Vagina (tissue), 2 donors: Measurements from ENCODE around the gene CCDC188. TPM values are rescaled to one million over a fixed set of nuclear protein-coding genes. Genes with fewer than 3 reads are reported as not detected.

Experiments
- DNase-seq, 2 donors: peaks; one replicate each; pipeline ENCODE4 v3.0.0-alpha.2; 2017; ENCODE audit errors: extremely low spot score in 2 of 2
- H3K27ac ChIP-seq: fragments of 200-600 bp; sonication (generic); one replicate; pipeline ENCODE4 v1.5.1; 2019
- H3K27me3 ChIP-seq: fragments of 200-600 bp; sonication (generic); one replicate; pipeline ENCODE4 v1.5.1; 2019
- H3K36me3 ChIP-seq, 2 donors: fragments of 200-600 bp; sonication (generic); one replicate each; pipeline ENCODE4 v1.5.1; 2017 to 2019
- H3K4me1 ChIP-seq: fragments of 200-600 bp; sonication (generic); one replicate; pipeline ENCODE4 v1.5.1; 2019
- H3K4me3 ChIP-seq, 2 donors: fragments of 200-600 bp; sonication (generic); 1 replicate in 1 of 2; 2 replicates in 1 of 2; pipeline ENCODE4 v1.5.1; 2016 to 2019
- H3K9me3 ChIP-seq: fragments of 200-600 bp; sonication (generic); one replicate; pipeline ENCODE4 v1.5.1; 2019
- POLR2A ChIP-seq, 2 donors: fragments of 450-650 bp; IDR thresholded peaks; one replicate each; pipeline ENCODE4 v1.6.1; 2017; ENCODE audit warnings: antibody characterized with exemption in 2 of 2, mild to moderate bottlenecking in 2 of 2, moderate library complexity in 2 of 2
- POLR2AphosphoS5 ChIP-seq, 2 donors: sonication (generic); formaldehyde crosslinking; IDR thresholded peaks; one replicate each; pipeline ENCODE4 v1.9.0; 2017; ENCODE audit warnings: antibody characterized with exemption in 2 of 2, mild to moderate bottlenecking in 2 of 2, low read depth in 1 of 2; ENCODE audit not compliant: insufficient read depth in 1 of 2
- intact Hi-C: fragments of 100-400 bp; cut with DNase I; formaldehyde crosslinking; loops from one replicate; pipeline ENCODE4 v1.15.1; 2023
- microRNA-seq: library from miRNA; unstranded; fragments of <30 nt; microRNA quantifications from one replicate; pipeline ENCODE4, GENCODE V29; 2017; ENCODE audit warnings: borderline number of aligned reads, borderline replicate concordance
- small RNA-seq: library from RNA; depleted of rRNA; stranded (forward); fragments of <200 nt; gene quantifications from one replicate; pipeline ENCODE3, GENCODE V24; 2016
- total RNA-seq: library from RNA; depleted of rRNA; stranded (reverse); fragments of >200 nt; gene quantifications from one replicate; pipeline ENCODE4 v1.2.3, GENCODE V29; 2016
- TF ChIP-seq, protein P1 (sequence below), 3 experiments: fragments of 450-650 bp in 2 of 3; fragments of 200-600 bp in 1 of 3; sonication (generic) in 1 of 3; IDR thresholded peaks; one replicate each; pipeline ENCODE4 v1.5.1; 2017 to 2019; ENCODE audit warnings: antibody characterized with exemption in 3 of 3, mild to moderate bottlenecking in 2 of 3, moderate library complexity in 2 of 3

The CCDC188 gene
- total RNA-seq, 1 donor from 2014 or later, result not detected

DNA sequence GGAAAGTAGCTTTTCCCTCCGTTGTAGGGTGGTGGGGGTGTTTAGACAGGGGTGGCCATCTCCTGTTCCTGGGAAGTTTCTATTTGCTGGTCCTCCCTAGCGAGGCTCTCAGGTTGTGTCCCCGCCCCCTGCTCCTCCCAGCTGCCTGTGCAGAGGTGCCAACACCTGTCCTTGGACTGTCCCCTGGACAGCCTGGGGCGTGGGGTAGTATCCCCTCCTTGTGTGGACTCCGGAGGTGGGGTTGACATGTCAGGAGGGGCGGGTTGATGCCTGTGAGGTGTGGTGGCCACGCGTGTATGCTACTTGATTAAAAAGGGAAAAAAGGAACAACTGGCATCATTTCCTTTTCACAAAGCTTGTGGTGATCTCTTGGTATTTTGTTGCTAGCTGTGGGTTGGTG lies 49.2 kb downstream of the CCDC188 start:
- intact Hi-C loops, result no loop called here
- no peak for TF ChIP-seq POLR2AphosphoS5 (IDR thresholded peaks at IDR 0.05; ENCODE audit: insufficient read depth in 1 of 2, low read depth in 1 of 2)
- TF ChIP-seq, protein P1, sequence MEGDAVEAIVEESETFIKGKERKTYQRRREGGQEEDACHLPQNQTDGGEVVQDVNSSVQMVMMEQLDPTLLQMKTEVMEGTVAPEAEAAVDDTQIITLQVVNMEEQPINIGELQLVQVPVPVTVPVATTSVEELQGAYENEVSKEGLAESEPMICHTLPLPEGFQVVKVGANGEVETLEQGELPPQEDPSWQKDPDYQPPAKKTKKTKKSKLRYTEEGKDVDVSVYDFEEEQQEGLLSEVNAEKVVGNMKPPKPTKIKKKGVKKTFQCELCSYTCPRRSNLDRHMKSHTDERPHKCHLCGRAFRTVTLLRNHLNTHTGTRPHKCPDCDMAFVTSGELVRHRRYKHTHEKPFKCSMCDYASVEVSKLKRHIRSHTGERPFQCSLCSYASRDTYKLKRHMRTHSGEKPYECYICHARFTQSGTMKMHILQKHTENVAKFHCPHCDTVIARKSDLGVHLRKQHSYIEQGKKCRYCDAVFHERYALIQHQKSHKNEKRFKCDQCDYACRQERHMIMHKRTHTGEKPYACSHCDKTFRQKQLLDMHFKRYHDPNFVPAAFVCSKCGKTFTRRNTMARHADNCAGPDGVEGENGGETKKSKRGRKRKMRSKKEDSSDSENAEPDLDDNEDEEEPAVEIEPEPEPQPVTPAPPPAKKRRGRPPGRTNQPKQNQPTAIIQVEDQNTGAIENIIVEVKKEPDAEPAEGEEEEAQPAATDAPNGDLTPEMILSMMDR (IDR thresholded peaks at IDR 0.05), result no peak
- no peak for TF ChIP-seq POLR2A (IDR thresholded peaks at IDR 0.05)
- no peaks in the 10 kb centered on the region for H3K9me3 ChIP-seq
- no peaks in the 10 kb centered on the region for H3K27me3 ChIP-seq
- no peak overlapping the region for H3K27ac ChIP-seq
- DNase-seq, result no peak
- H3K4me1 ChIP-seq, result no peaks in the 10 kb centered on the region
- H3K4me3 ChIP-seq, result no peak overlapping the region
- peaks cover 0 to 63% of the 10 kb centered on the region in 2 donors for H3K36me3 ChIP-seq

DNA sequence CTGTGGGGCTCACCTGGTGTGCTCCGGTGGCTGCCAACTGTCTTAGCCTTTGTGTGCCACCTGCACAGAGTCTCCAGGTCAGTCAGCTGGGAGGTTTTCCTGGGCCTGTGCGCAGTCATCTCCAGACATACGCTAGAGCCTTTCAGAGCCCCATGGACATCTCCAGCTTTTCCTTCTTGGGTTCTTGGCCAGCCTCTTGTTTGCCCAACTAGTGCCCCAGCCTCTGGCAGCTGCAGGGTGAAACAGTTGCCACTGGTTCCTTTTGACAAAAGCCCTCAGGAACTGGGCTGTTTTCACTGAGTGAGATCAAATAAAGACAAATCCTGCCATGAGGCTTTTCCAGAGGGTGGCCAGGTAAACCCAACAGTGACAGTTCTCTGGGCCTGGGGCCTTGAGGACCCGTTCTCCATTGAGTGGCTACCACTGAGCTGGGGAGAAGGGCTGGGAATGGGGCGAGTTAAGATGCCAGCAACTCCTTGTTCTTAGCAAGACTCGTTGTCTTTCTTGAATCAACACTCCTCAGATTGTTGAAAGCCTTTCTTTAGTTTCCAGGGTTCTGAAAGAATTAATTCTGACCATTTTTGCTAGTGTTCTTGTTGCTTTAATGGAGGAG lies 51.6 kb downstream of the CCDC188 start:
- peaks cover 0 to 67% of the 10 kb centered on the region in 2 donors for H3K36me3 ChIP-seq
- intact Hi-C loops, result no loop called here
- DNase-seq, result no peak

More for the DNA sequence above, 51.6 kb downstream of the CCDC188 start:
- TF ChIP-seq, protein P1 (IDR thresholded peaks at IDR 0.05), result no peak
- no peak for TF ChIP-seq POLR2A (IDR thresholded peaks at IDR 0.05)
- TF ChIP-seq POLR2AphosphoS5 (IDR thresholded peaks at IDR 0.05; ENCODE audit: insufficient read depth in 1 of 2, low read depth in 1 of 2), result no peak
- H3K4me3 ChIP-seq, result no peak overlapping the region
- H3K27me3 ChIP-seq, result no peaks in the 10 kb centered on the region
- no peaks in the 10 kb centered on the region for H3K4me1 ChIP-seq
- H3K27ac ChIP-seq, result no peak overlapping the region
- H3K9me3 ChIP-seq, result no peaks in the 10 kb centered on the region

Small RNA genes within 50 kb of the gene (microRNA-seq; reads per million reads assigned to microRNA genes)
- not detected for gene MIR6816

Small RNA genes within 50 kb of the gene (small RNA-seq; reads per million reads assigned to genes)
- not detected for gene MIR6816
- not detected for gene RF00599

Other genes starting within 250 kb of the CCDC188 start
- 240 TPM for gene COMT, start 209.3 kb downstream of the CCDC188 start, total RNA-seq
- 13.5 TPM for gene TXNRD2, start 209.2 kb downstream of the CCDC188 start, total RNA-seq
- gene ARVCF, start 134.2 kb downstream of the CCDC188 start, total RNA-seq, result 10.8 TPM
- 21.4 TPM for gene TANGO2, start 129.9 kb downstream of the CCDC188 start, total RNA-seq
- 27.3 TPM for gene DGCR8, start 70.8 kb downstream of the CCDC188 start, total RNA-seq
- 177 TPM for gene RANBP1, start 35.0 kb downstream of the CCDC188 start, total RNA-seq
- gene TRMT2A, start 33.8 kb downstream of the CCDC188 start, total RNA-seq, result 66.5 TPM
- 22.6 TPM for gene ZDHHC8, start 19.3 kb downstream of the CCDC188 start, total RNA-seq
- gene RTN4R, start 117.3 kb upstream of the CCDC188 start, total RNA-seq, result 4.2 TPM
- 39.8 TPM for gene DGCR6L, start 169.0 kb upstream of the CCDC188 start, total RNA-seq
- 11.0 TPM for gene ZNF74, start 243.1 kb upstream of the CCDC188 start, total RNA-seq